NCI-H510A treated with DMSO at 0.1 percent for 48 hours (cell line): ENCODE results near the gene LRRC49.
A peak's percentile ranks its signal among the peaks of the same experiment; 100 is the strongest.
"Not testable (repeated sequence)": the region's sequence is repeated elsewhere in the genome, so short reads cannot be mapped to it uniquely, and the experiment has no call there.

Experiments used
- DNase-seq: peaks from one replicate; lab custom pipeline; 2025; lab: John Stamatoyannopoulos, UW

Gene LRRC49

GRCh38 chr15:70995383-70995970 is 102.9 kb downstream of the LRRC49 start:
- no peak for DNase-seq

- DNase-seq = no peak
Measured at GRCh38 chr15:70998319-70998718, 105.7 kb downstream of the LRRC49 start.

- DNase-seq = no peak
Measured at GRCh38 chr15:71002316-71002715, 109.7 kb downstream of the LRRC49 start.

- DNase-seq = no peak
Measured at GRCh38 chr15:71003319-71003718, 110.7 kb downstream of the LRRC49 start.

- DNase-seq = not testable (repeated sequence)
Measured at GRCh38 chr15:71004506-71004905, 111.9 kb downstream of the LRRC49 start.

GRCh38 chr15:71005895-71006294 is 113.3 kb downstream of the LRRC49 start:
- DNase-seq = no peak

GRCh38 chr15:71008250-71008870 is 115.7 kb downstream of the LRRC49 start:
- no peak for DNase-seq

- no peak for DNase-seq
Measured at GRCh38 chr15:71010472-71010871, 117.8 kb downstream of the LRRC49 start.

GRCh38 chr15:71010997-71011396 is 118.4 kb downstream of the LRRC49 start:
- no peak for DNase-seq

GRCh38 chr15:71011503-71012155 is 119.0 kb downstream of the LRRC49 start:
- peak; percentile 4 for DNase-seq

- no peak for DNase-seq
Measured at GRCh38 chr15:71013446-71013845, 120.8 kb downstream of the LRRC49 start.

GRCh38 chr15:71015342-71015741 is 122.7 kb downstream of the LRRC49 start:
- no peak for DNase-seq

GRCh38 chr15:71031232-71031631 is 138.6 kb downstream of the LRRC49 start:
- DNase-seq = not testable (repeated sequence)

- not testable (repeated sequence) for DNase-seq
Measured at GRCh38 chr15:71035478-71035877, 142.9 kb downstream of the LRRC49 start.

- no peak for DNase-seq
Measured at GRCh38 chr15:71042356-71042922, 149.8 kb downstream of the LRRC49 start.

- no peak for DNase-seq
Measured at GRCh38 chr15:71043373-71043772, 150.7 kb downstream of the LRRC49 start.

- no peak for DNase-seq
Measured at GRCh38 chr15:71044006-71044405, 151.4 kb downstream of the LRRC49 start.

- not testable (repeated sequence) for DNase-seq
Measured at GRCh38 chr15:71046146-71046545, 153.5 kb downstream of the LRRC49 start.

- DNase-seq = no peak
Measured at GRCh38 chr15:71048913-71049675, 156.5 kb downstream of the LRRC49 start.

GRCh38 chr15:71049706-71050422 is 157.2 kb downstream of the LRRC49 start:
- DNase-seq = no peak

GRCh38 chr15:71050461-71050860 is 157.8 kb downstream of the LRRC49 start:
- no peak for DNase-seq

GRCh38 chr15:71051539-71051938 is 158.9 kb downstream of the LRRC49 start:
- DNase-seq = no peak
